Measurements from ENCODE around the gene UNCX.

- TF ChIP-seq CTCF (IDR thresholded peaks at IDR 0.05; ENCODE audit: control extremely low read depth in 1 of 3, insufficient read depth in 1 of 3, low read depth in 1 of 3, low read length in 3 of 3), result no peak
- no peak for TF ChIP-seq MAX (IDR thresholded peaks at IDR 0.05)
- no peak for TF ChIP-seq HDAC2 (IDR thresholded peaks at IDR 0.05; ENCODE audit: borderline replicate concordance in 1 of 2, low read depth in 2 of 2, low read length in 2 of 2)
- no peak for TF ChIP-seq SRF (IDR thresholded peaks at IDR 0.05; ENCODE audit: low read depth, low read length)
- TF ChIP-seq SP1 (IDR thresholded peaks at IDR 0.05; ENCODE audit: low read depth, low read length), result no peak
- TF ChIP-seq RAD21 (IDR thresholded peaks at IDR 0.05 in 1 of 2, conservative IDR thresholded peaks at IDR 0.05 in 1 of 2; ENCODE audit: low read depth in 2 of 2, low read length in 2 of 2), result no peak
- TF ChIP-seq CHD2 (IDR thresholded peaks at IDR 0.05; ENCODE audit: low read length), result no peak
- no peak for TF ChIP-seq RNF2 (IDR thresholded peaks at IDR 0.05; ENCODE audit: borderline replicate concordance, low read depth, low read length, missing control alignments, poor library complexity, severe bottlenecking)
- TF ChIP-seq GTF2F1 (IDR thresholded peaks at IDR 0.05; ENCODE audit: borderline replicate concordance, low read depth, low read length), result no peak
- TF ChIP-seq FOSL1 (IDR thresholded peaks at IDR 0.05; ENCODE audit: insufficient read depth, low read depth, low read length), result no peak
- no peak for TF ChIP-seq SAP30 (IDR thresholded peaks at IDR 0.05; ENCODE audit: insufficient read depth, insufficient replicate concordance, low read length)
- TF ChIP-seq POLR2A (IDR thresholded peaks at IDR 0.05; ENCODE audit: control extremely low read depth in 1 of 2, low read depth in 2 of 2, low read length in 2 of 2), result no peak
Observed at GRCh38 chr7:1255817-1256340, 23.2 kb downstream of the UNCX start.
